ENCODE results near the gene FAF1.

- peak; percentile 87 for TF ChIP-seq POLR2A (IDR thresholded peaks at IDR 0.05)
- TF ChIP-seq CTCF (IDR thresholded peaks at IDR 0.05): peak; percentile 33 to 47 (median 38)
These were observed 8.2 kb upstream of the FAF1 start for GRCh38 chr1:50968158-50968820.

Measured in right lobe of liver (tissue), 4 donors.